Natural killer cell (primary cell): ENCODE measurements around the gene PLCB3. TPM values are rescaled to one million over a fixed set of nuclear protein-coding genes. Genes with fewer than 3 reads are reported as not detected.
A peak's percentile ranks its signal among the peaks of the same experiment; 100 is the strongest.

Experiments
- ATAC-seq, 3 donors: fragments of 150-1000 bp in 2 of 3; fragments of 200-7000 bp in 1 of 3; cut with Tn5 transposase; 1 replicate in 1 of 3; 2 replicates in 2 of 3; pipeline ENCODE4 v1.10.0; 2021; ENCODE audit warnings: mild to moderate bottlenecking in 2 of 3, moderate library complexity in 2 of 3
- DNase-seq, 2 donors: peaks; one replicate each; pipeline versions ENCODE4 v3.0.0 to v3.0.0-alpha.2; 2013 to 2021; ENCODE audit warnings: mixed read lengths in 1 of 2
- H3K27ac ChIP-seq: one replicate; pipeline ENCODE4 v1.5.1; 2013; ENCODE audit warnings: mild to moderate bottlenecking, low read length
- H3K27me3 ChIP-seq: one replicate; pipeline ENCODE4 v1.6.1; 2013; ENCODE audit warnings: low read length; ENCODE audit not compliant: control insufficient read depth, insufficient read depth
- H3K36me3 ChIP-seq: one replicate; pipeline ENCODE4 v1.6.1; 2013; ENCODE audit warnings: low read length; ENCODE audit not compliant: control insufficient read depth, insufficient read depth
- H3K4me1 ChIP-seq: one replicate; pipeline ENCODE4 v1.6.1; 2013; ENCODE audit warnings: low read length; ENCODE audit not compliant: control insufficient read depth, insufficient read depth
- H3K4me3 ChIP-seq: one replicate; pipeline ENCODE4 v1.5.1; 2013; ENCODE audit warnings: low read length
- H3K9me3 ChIP-seq: one replicate; pipeline ENCODE4 v1.6.1; 2013; ENCODE audit warnings: low read length; ENCODE audit not compliant: control insufficient read depth, insufficient read depth
- H3K27ac Mint-ChIP-seq, 2 donors: one replicate each; pipeline ENCODE4 v1.8.0; 2022; ENCODE audit warnings: mild to moderate bottlenecking in 2 of 2, mixed read lengths in 2 of 2, moderate library complexity in 1 of 2
- H3K27me3 Mint-ChIP-seq, 2 donors: one replicate each; pipeline ENCODE4 v1.8.0; 2022; ENCODE audit warnings: low read depth in 2 of 2, mixed read lengths in 2 of 2
- H3K36me3 Mint-ChIP-seq: one replicate; pipeline ENCODE4 v1.8.0; 2022; ENCODE audit warnings: mixed read lengths
- H3K4me1 Mint-ChIP-seq, 2 donors: one replicate each; pipeline ENCODE4 v1.8.0; 2022; ENCODE audit warnings: mixed read lengths in 2 of 2
- H3K4me3 Mint-ChIP-seq: one replicate; pipeline ENCODE4 v1.8.0; 2022; ENCODE audit warnings: mild to moderate bottlenecking, moderate library complexity, mixed read lengths
- H3K9me3 Mint-ChIP-seq, 2 donors: one replicate each; pipeline ENCODE4 v1.8.0; 2022; ENCODE audit warnings: mixed read lengths in 2 of 2
- CTCF ChIP-seq: fragments of 200-600 bp; IDR thresholded peaks from one replicate; pipeline ENCODE4 v1.8.0; 2022; ENCODE audit warnings: antibody characterized with exemption
- whole genome bisulfite sequencing: methylation state at CpG from one replicate; pipeline ENCODE4 v1.1.7; 2013; ENCODE audit warnings: missing lambda C conversion rate; ENCODE audit not compliant: insufficient coverage; 5-methylcytosine and 5-hydroxymethylcytosine counted together
- intact Hi-C: fragments of 100-400 bp; cut with micrococcal nuclease; formaldehyde crosslinking; loops from one replicate; pipeline ENCODE4 v1.14.2; 2022
- total RNA-seq, 4 donors: library from RNA; stranded (reverse); fragments of 120-200 nt in 1 of 4; gene quantifications; one replicate each; pipeline versions ENCODE4 v1.2.3 to v1.2.4, GENCODE V29; 2013 to 2022

PLCB3 gene
- total RNA-seq, 3 donors from 2014 or later (not counting 1 experiment from before 2014, with no cell fraction given), result 5.4 to 7.6 (median 5.5) TPM

- Histone ChIP-seq H3K9me3 (no peaks in the 10 kb centered on the region), H3K4me3 (no peak overlapping the region), H3K4me1 (peaks cover 27% of the 10 kb centered on the region), H3K27me3 (no peaks in the 10 kb centered on the region), H3K36me3 (peaks cover 47% of the 10 kb centered on the region), H3K27ac (no peak overlapping the region)
- intact Hi-C loops, result no loop called here
- Mint-ChIP-seq H3K27me3 (no peaks in the 10 kb centered on the region), H3K9me3 (no peaks in the 10 kb centered on the region), H3K27ac (peak overlapping the region in 1 of 2 donors; percentile 58), H3K36me3 (peaks cover 8% of the 10 kb centered on the region), H3K4me3 (no peak overlapping the region), H3K4me1 (peaks cover 23 to 46% of the 10 kb centered on the region in 2 donors)
- WGBS, result 94% methylated on average over 28 of the region's 30 CpGs
- no peak for TF ChIP-seq CTCF
- no peak for ATAC-seq
- no peak for DNase-seq
These were observed 40.0 kb upstream of the PLCB3 start for GRCh38 chr11:64211181-64211872.

- Histone ChIP-seq H3K9me3 (no peaks in the 10 kb centered on the region), H3K36me3 (peaks cover 62% of the 10 kb centered on the region), H3K27me3 (no peaks in the 10 kb centered on the region), H3K4me1 (peaks cover 6% of the 10 kb centered on the region), H3K4me3 (no peak overlapping the region), H3K27ac (no peak overlapping the region)
- peaks cover 8% of the 10 kb centered on the region for H3K36me3 Mint-ChIP-seq
- H3K9me3 Mint-ChIP-seq, result no peaks in the 10 kb centered on the region
- 87% methylated on average over 6 of the region's 6 CpGs for WGBS
- peaks cover 15 to 20% of the 10 kb centered on the region in 2 donors for H3K4me1 Mint-ChIP-seq
- ATAC-seq (no peak), DNase-seq (peak in 1 of 2 donors; percentile 25)
- peak overlapping the region in 1 of 2 donors; percentile 21 for H3K27ac Mint-ChIP-seq
- no peaks in the 10 kb centered on the region for H3K27me3 Mint-ChIP-seq
- H3K4me3 Mint-ChIP-seq, result no peak overlapping the region
- TF ChIP-seq CTCF, result no peak
- intact Hi-C loops, result no loop called here
These were observed 34.5 kb upstream of the PLCB3 start for GRCh38 chr11:64216879-64217278.

- 97% methylated on average over 10 of the region's 11 CpGs for WGBS
- H3K27ac Mint-ChIP-seq, result peak overlapping the region in 1 of 2 donors; percentile 66
- peaks cover 66% of the 10 kb centered on the region for H3K36me3 ChIP-seq
- no peaks in the 10 kb centered on the region for H3K9me3 ChIP-seq
- no peak for ATAC-seq
- H3K4me3 ChIP-seq, result no peak overlapping the region
- no peaks in the 10 kb centered on the region for H3K36me3 Mint-ChIP-seq
- no peaks in the 10 kb centered on the region for H3K27me3 ChIP-seq
- no peak for TF ChIP-seq CTCF
- peaks cover 6% of the 10 kb centered on the region for H3K4me1 ChIP-seq
- H3K4me3 Mint-ChIP-seq, result no peak overlapping the region
- H3K9me3 Mint-ChIP-seq, result no peaks in the 10 kb centered on the region
- H3K4me1 Mint-ChIP-seq, result peaks cover 5 to 16% of the 10 kb centered on the region in 2 donors
- no peak overlapping the region for H3K27ac ChIP-seq
- no peaks in the 10 kb centered on the region for H3K27me3 Mint-ChIP-seq
- intact Hi-C loops, result no loop called here
- DNase-seq, result no peak
These were observed 32.5 kb upstream of the PLCB3 start for GRCh38 chr11:64218628-64219353.
